Activated CD4-positive, alpha-beta T cell treated with anti-CD3 and anti-CD28 coated beads, Interleukin-2, amount 50 U/mL, for 48 hours (primary cell): ENCODE measurements around the gene NUDCD2.
"Not testable (repeated sequence)": the region's sequence is repeated elsewhere in the genome, so short reads cannot be mapped to it uniquely, and the experiment has no call there.

Experiments used
- DNase-seq, 2 experiments: peaks; one replicate each; pipeline ENCODE4 v3.0.0-alpha.2; 2020

Gene NUDCD2

DNA sequence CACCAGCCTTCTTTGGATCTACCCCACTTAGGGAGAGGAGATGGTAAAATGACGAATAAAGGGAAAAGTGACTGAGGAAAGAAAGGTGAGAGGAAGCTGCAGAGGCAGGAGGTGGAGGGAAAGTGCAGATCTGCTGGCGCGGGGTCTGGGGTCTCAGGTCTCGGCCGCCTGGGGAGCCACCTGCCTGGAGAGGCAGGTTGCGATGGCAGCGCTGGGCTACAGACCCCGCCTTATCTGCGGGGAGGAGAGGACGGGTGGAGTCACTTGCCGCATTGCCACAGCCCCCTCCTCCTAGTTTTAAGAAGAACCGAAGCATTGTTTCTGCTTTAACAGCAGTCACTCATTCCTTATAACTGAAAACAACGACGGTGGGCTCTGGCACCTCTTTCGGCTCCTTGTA lies 44.2 kb downstream of the NUDCD2 start:
- DNase-seq = not testable (repeated sequence)

DNA sequence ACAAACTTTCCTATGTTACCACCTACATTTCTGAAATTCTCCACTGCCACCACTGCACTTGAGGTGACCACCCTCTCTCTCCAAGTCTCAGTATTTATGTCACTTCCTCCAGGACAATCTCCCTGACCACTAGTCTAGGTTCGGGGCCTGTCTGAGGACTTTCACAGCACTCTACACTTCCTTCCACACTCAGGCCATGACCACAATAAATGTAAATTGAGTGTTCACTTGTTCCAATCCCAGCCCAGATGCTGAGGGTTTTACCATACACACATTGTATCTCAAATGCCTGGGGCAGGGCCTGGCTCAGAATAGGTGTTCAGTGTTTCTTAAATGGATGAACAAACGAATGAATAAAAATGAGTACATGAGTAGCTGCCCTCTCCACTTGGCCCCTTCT lies 49.4 kb downstream of the NUDCD2 start:
- no peak for DNase-seq

DNA sequence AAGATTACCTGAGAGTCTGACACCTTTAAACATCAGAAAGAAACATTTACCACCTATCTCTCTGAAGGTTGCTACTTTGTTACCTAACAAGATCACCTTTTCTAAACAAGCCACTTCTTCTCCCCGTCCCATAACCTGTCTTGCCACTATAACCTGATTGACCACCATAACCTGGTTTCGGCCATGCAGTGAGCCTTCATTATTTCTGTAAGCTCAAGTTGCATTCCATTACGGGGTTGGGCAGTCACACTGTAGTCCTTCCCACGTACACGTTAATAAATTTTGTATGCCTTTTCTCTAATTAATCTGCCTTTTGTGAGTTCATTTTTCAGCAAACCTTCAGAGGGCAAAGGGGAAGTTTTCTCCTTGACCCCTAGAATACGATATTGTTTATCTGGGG lies 50.5 kb downstream of the NUDCD2 start:
- no peak for DNase-seq

DNA sequence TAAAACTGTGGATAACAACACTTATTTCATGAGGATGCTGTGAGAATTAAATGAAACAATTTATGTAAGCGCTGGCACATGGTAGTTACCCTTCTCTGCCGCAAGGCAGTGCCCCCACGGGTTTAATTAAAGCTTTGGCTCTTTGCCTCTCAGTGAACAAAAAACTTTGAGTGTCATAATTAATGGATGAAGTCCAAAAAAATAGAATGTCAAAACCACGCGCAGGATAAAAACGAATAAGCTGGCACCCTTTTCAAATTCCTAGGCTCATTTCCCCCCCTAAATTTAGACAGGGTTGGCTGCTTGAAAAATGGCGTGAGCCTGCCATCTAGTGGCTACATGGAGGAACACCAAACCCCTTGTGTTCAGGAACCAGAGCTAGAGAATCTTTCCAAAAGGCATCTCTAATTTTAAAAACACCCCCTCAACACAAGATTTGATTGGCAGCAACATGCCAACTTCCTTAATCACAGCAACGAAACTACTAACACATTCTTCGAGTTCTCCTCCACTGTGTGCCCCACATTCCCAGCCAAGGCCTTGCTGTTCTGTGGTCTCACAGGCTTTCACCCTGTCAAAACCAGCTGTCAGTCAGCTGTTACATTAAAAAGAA lies 51.5 kb downstream of the NUDCD2 start:
- DNase-seq = peak; percentile 47 to 59

DNA sequence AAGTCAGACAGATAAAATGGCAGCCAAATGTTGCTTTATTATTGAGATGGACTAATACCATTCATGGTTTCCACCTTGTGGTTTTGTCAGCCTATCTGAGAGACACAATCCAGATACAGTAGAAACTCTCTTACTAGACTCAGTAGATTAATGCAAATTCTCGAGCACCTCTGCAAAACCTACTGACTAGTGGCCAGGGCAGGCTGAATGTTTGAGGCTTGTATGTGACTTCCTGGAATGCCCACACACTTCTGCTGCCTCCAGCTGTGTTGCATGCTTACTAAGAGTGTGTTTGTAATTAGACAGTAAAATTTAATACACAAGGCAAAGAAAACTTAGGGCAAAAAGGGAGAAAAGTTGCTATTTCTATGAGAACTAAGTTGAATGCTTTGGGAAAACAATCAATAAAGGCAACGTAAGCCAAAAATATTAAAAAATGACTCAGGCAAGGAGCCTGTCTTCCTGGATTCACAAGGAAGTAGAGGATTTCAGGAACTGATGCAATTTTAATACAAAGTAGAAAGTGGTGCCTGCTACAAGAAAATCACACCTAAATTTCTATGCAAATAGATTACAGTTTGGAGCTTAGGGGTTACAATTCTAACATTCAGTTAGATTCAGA lies 52.8 kb downstream of the NUDCD2 start:
- DNase-seq = no peak

DNA sequence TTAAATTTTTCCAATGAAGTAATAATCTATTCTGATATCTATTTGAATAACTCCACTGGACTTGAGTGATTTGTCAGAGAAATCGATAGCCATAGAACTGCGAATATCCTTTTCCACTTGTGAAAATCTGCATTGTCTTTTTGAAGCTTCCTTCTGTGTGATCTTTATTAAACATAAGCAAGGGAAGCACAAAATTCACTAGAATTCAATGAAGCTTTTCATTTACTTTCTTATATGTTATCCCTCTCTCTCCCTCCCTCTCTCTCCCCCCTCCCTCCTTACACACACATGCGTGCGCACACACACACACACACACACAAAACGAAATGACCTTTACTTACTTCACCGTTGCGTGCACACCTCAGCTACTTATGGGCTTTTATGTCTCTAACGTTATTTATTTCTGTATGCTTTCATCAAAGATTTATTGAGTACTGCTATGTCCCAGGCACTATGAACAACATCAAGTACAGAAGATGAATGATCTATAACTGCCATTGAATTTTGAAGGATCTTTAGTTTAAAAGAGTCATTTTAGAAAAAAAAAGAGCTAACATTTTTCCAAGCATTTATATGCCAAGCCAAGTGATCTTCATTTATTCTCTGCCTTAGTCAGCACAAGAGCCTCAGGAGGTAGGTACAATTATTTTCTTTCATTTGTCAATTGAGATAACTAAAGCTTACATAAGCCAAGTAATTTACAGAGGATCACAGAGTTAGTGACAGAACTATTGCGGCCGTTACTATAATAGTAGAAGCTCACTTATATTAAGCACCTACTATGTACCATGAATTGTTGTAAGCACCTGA lies 55.3 kb downstream of the NUDCD2 start:
- no peak for DNase-seq

DNA sequence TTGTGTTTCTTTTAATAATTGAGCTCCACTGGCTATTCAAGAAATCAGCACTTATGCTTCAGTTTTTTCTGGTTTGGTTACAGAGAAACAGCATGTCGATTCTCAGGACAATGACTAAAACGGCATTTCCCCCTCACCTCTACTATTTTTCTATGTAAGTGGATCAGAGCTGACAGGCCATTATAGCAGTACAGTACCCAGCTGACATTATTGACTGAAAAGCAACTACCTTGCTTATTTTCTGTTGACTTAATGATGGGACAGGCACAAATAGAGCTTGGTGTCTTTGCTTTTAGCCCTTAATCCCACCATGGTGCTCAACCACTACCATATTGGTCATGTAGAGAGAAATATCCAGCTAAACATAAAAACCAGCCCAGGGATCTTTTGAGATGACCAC lies 57.9 kb downstream of the NUDCD2 start:
- no peak for DNase-seq

DNA sequence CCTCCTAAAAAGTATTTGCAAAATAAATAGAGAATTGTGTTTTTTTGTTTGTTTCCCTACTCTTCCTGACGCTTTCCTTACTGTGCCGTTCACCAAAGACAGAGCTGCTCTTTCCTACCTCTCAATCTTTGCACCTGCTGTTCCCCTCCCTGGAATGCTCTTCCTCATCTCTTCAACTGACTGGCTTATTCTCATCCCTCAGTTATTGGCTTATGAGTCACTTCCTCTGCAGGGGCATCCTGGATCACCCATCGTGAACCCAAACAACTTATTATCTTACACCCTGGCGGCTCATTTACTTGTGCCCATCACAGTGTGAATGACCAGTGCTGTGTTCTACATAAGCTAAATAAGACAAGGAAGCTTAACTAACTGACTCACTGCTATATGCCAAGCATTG lies 58.6 kb downstream of the NUDCD2 start:
- no peak for DNase-seq

DNA sequence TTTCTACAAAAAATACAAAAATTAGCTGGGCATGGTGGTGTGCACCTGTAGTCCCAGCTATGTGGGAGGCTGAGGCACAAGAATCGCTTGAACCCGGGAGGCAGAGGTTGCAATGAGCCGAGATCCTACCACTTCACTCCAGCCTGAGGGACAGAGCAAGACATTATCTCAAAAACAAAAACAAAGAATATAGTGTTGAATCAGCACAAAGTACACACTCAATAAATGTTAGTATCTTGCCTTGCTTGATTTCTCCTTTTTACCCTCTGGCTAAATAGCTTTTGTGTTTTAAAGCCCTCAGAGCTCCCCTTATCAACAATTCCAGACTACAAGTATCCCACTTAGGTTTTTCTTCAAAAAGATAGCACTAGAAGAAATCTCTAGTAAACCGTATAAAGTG lies 60.0 kb downstream of the NUDCD2 start:
- no peak for DNase-seq

DNA sequence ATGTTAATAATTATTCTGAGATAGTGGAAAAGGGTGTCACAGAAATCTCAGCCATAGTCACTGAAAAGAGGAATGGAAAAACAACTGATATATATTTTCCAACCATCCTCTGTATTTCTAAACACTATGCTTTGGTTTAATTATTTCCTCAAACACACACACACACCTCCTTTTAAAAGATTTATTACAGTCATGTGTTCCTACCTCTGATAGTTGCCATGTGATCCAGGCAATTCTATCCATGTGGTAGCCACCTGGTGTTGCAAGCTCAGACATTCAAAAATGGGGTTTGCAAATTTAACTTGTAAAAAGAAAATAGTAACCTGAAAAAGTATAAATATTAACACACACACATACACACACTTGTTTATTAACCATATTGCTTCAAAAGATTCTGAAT lies 62.5 kb downstream of the NUDCD2 start:
- DNase-seq = no peak

DNA sequence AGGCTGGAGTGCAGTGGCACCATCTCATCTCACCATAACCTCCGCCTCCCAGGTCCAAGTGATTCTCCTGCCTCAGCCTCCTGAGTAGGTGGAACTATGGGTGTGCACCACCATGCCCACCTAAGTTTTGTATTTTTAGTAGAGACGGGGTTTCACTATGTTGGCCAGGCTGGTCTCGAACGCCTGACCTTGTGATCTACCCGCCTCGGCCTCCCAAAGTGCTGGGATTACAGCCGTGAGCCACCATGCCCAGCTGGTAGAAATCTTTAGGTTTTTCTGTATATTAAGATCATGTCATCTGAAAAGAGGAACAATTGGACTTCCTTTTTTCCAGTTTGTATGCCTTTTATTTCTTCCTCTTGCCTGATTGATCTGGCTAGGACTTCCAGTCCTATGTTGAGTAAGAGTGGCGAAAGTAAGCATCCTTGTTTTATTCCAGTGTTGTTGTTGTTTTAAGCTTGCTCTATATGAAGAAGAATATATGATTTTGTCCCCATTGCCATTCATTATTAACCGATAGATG lies 63.0 kb downstream of the NUDCD2 start:
- not testable (repeated sequence) for DNase-seq
